Superior temporal gyrus (tissue), 1 donor: ENCODE measurements around the gene ABHD5.

Experiments
- DNase-seq: peaks from one replicate; pipeline ENCODE4 v3.0.0-alpha.2; 2016; ENCODE audit errors: extremely low spot score

Gene ABHD5

DNA sequence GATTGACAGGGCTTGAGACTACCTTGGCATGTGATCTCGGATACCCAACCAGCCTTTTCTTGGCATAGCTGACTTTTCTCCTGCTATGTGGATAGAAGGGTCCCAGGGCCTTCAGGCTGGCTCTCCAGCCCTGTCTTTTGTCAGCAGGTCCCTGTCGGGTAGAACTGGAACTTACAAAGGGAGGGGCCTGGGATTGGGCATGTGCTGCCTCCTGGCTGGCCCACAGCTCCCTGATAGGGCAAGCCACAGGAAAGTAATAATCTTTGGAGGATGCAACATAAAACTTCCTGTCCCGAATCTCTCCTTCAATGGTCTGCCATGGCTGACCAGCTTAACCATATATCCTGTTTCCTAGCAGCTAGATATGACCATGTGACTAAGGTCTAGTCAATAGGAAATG lies 89.1 kb downstream of the ABHD5 start:
- no peak for DNase-seq

DNA sequence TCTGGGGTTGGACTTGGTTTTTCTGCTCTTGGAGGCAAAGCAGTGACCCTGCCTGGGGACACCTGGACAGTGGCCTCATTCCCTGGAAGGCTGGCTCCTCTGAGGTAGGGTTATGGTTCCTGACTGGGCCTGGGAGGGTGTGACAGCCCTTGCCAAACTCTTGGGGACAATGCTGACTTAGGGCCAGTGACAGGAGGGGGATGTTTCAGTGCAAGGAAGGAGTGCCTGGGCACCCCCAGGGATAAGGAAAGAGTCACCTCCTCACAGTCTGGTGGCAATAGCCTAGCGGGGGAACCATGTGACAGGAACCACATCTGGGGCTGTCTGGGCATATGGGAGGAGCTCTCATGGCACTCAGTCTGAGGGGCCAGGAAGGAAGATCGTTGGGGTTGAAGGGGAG lies 91.8 kb downstream of the ABHD5 start:
- no peak for DNase-seq
